PC-3 (cell line): ENCODE measurements around the gene HUWE1.

Experiments used
- CTCF ChIP-seq: fragments of 300-600 bp; sonication (generic); conservative IDR thresholded peaks from 2 replicates; pipeline ENCODE4 v1.5.1; 2017; ENCODE audit warnings: antibody characterized with exemption, low read depth, mild to moderate bottlenecking, low read length
- EZH2 ChIP-seq: fragments of 300-600 bp; sonication (generic); IDR thresholded peaks from one replicate; pipeline ENCODE4 v1.6.1; 2017; ENCODE audit warnings: antibody characterized with exemption, mild to moderate bottlenecking, low read length; ENCODE audit not compliant: unreplicated experiment

- TF ChIP-seq CTCF (no peak), EZH2 (no peak)
Observed at GRCh38 chrX:53642337-53642736, 44.2 kb downstream of the HUWE1 start.
